GM18517 (cell line): ENCODE data around the gene PCGF5.
"Not testable (repeated sequence)": the region's sequence is repeated elsewhere in the genome, so short reads cannot be mapped to it uniquely, and the experiment has no call there.

Experiments used
- ATAC-seq: cut with Tn5 transposase; IDR thresholded peaks from one replicate; pipeline ENCODE4 v1.9.1; 2021; ENCODE audit warnings: mild to moderate bottlenecking, moderate library complexity; ENCODE audit not compliant: unreplicated experiment

The PCGF5 gene

GRCh38 chr10:91220194-91220953 is at the start of gene PCGF5:
TSS of gene PCGF5 (plus strand) at chr10:91220663. CDS start at chr10:91222872, 2,209 bp downstream.
- ATAC-seq: peak; percentile 87

DNA sequence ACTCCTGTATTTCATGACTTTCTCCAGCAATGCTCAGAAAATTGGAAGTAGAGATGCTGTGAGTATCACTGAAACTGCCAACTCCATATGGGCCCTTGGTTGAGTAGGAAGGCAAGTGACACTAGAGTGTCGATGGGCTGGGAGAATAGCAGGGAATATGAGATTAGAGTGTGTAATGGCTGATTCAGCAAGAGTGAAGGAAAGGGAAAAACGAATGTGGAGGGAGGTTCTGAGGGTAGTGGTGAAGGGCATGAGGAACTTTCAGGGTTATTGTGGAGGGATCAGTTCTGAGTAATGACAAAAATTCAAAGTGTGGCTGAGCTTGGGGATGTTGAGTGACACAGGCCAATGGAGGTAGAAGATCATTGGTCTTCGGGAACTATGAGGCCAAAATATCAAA is 49.0 kb upstream of the PCGF5 start:
- no peak for ATAC-seq

DNA sequence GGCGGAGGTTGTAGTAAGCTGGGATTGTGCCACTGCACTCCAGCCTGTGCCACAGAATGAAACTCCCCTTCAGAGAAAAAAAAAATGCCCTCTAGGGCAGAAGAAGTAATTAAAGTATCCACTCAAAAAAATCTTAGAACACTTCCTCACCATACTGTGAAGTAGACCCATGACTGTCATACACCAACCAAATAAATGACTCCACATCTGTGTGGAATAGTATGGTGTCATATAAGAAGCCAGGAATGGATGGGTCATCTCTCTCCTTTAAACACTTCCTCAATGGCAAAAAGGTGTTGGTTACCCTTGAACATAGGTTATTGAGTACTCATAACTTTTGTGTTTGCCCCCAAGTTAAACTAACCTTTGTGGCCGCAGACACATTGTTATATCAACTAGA is 48.1 kb upstream of the PCGF5 start:
- no peak for ATAC-seq

- ATAC-seq: no peak
These were observed 35.1 kb upstream of the PCGF5 start for GRCh38 chr10:91185239-91185875.

- no peak for ATAC-seq
These were observed 33.3 kb upstream of the PCGF5 start for GRCh38 chr10:91187156-91187555.

DNA sequence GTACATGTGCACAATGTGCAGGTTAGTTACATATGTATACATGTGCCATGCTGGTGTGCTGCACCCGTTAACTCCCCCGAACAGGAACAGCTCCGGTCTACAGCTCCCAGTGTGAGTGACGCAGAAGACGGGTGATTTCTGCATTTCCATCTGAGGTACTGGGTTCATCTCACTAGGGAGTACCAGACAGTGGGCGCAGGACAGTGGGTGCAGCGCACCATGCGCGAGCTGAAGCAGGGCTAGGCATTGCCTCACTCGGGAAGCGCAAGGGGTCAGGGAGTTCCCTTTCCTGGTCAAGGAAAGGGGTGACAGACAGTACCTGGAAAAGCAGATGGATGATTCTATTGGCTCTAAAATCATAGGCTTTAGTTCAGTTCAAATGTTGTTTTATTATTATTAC is 32.5 kb upstream of the PCGF5 start:
- ATAC-seq: not testable (repeated sequence)

GRCh38 chr10:91188889-91189288 is 31.6 kb upstream of the PCGF5 start:
- ATAC-seq: no peak

GRCh38 chr10:91190388-91190870 is 30.0 kb upstream of the PCGF5 start:
- no peak for ATAC-seq

DNA sequence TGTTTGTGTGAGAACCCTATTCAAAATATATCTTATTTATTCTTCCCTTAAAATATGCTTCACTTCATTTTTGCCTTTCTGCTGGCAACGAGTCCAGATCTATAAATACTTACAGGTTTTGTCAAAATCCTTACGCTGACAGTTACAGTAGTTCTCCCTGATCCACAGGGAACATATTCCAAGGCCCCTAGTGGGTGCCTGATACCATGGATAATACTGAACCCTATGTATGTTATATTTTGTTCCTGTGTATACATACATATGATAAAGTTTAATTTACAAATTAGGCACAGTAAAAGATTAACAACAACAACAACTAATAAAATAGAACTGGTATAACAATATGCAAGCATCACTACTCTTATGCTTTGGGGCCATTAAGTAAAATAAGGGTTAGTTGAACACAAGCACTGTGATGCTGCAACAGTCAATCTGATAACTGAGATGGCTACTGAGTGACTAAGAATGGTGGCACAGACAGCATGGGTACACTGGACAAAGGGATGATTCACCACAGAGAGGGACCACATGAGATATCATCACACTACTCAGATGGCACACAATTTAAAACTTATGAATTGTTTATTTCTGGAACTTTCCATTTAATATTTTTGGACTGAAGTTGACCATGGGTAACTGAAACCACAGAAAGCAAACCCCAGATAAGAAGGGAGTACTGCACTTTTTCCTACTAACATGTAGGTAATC is 29.4 kb upstream of the PCGF5 start:
- peak; percentile 78 for ATAC-seq

- ATAC-seq: no peak
These were observed 28.9 kb upstream of the PCGF5 start for GRCh38 chr10:91191584-91191919.

GRCh38 chr10:91194497-91195179 is 25.8 kb upstream of the PCGF5 start:
- ATAC-seq: no peak

- no peak for ATAC-seq
These were observed 24.0 kb upstream of the PCGF5 start for GRCh38 chr10:91196268-91197048.

DNA sequence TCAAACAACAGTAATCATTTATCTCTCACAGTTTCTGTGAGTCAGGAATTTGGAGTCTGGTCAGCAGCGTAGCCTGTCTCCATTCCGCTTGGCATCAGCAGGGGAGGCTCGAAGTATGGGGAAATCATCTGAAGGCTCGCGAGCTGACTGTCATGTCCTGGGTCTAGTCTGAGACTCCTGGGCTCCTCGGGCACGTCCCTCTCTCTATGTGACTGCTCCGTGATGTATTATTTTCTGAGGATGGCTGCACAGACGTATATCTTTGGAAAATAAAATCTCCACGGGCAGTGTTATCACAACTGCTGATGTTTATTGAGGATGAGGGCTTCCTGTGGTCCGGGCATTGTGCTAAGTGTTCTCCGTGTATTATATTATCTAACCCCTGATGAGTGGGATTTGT is 23.3 kb upstream of the PCGF5 start:
- ATAC-seq: no peak

GRCh38 chr10:91198781-91199180 is 21.7 kb upstream of the PCGF5 start:
- peak; percentile 81 for ATAC-seq

GRCh38 chr10:91200314-91201212 is 19.9 kb upstream of the PCGF5 start:
- ATAC-seq: no peak

- peak; percentile 35 for ATAC-seq
These were observed 19.1 kb upstream of the PCGF5 start for GRCh38 chr10:91201213-91201996.

GRCh38 chr10:91206427-91206826 is 14.0 kb upstream of the PCGF5 start:
- no peak for ATAC-seq

GRCh38 chr10:91206837-91207474 is 13.5 kb upstream of the PCGF5 start:
- ATAC-seq: no peak
